NCI-H1694 treated with DMSO at 0.1 percent for 48 hours (cell line): ENCODE data around the gene PTH2.

Source experiments
- DNase-seq: peaks from one replicate; lab custom pipeline; 2025; lab: John Stamatoyannopoulos, UW

PTH2 gene

GRCh38 chr19:49409441-49410029 lies 13.7 kb downstream of the PTH2 start:
- DNase-seq = no peak

- DNase-seq = no peak
These were observed 14.3 kb downstream of the PTH2 start for GRCh38 chr19:49408816-49409440.

GRCh38 chr19:49407482-49408015 lies 15.7 kb downstream of the PTH2 start:
- no peak for DNase-seq

- no peak for DNase-seq
These were observed 16.2 kb downstream of the PTH2 start for GRCh38 chr19:49407079-49407478.

- DNase-seq = peak; percentile 28
These were observed 19.6 kb downstream of the PTH2 start for GRCh38 chr19:49403404-49404187.

GRCh38 chr19:49400029-49400428 lies 23.2 kb downstream of the PTH2 start:
- no peak for DNase-seq

GRCh38 chr19:49398931-49399330 lies 24.3 kb downstream of the PTH2 start:
- no peak for DNase-seq

GRCh38 chr19:49398001-49398615 lies 25.1 kb downstream of the PTH2 start:
- DNase-seq = no peak

- DNase-seq = no peak
These were observed 26.3 kb downstream of the PTH2 start for GRCh38 chr19:49396738-49397505.

GRCh38 chr19:49395581-49396407 lies 27.4 kb downstream of the PTH2 start:
- peak; percentile 24 for DNase-seq

GRCh38 chr19:49393881-49394280 lies 29.4 kb downstream of the PTH2 start:
- no peak for DNase-seq

- DNase-seq = peak; percentile 69
These were observed 31.5 kb downstream of the PTH2 start for GRCh38 chr19:49391581-49392399.

- DNase-seq = no peak
These were observed 32.3 kb downstream of the PTH2 start for GRCh38 chr19:49390929-49391359.

- DNase-seq = no peak
These were observed 32.9 kb downstream of the PTH2 start for GRCh38 chr19:49390131-49390928.

GRCh38 chr19:49389406-49389805 lies 33.8 kb downstream of the PTH2 start:
- no peak for DNase-seq

GRCh38 chr19:49387936-49388372 lies 35.3 kb downstream of the PTH2 start, which contains the start of gene KASH5:
KASH5 (plus strand) TSS chr19:49388249; CDS start chr19:49390884, 2,635 bp downstream.
- no peak for DNase-seq

- no peak for DNase-seq
These were observed 39.6 kb downstream of the PTH2 start for GRCh38 chr19:49383599-49383998.

GRCh38 chr19:49382639-49383038 lies 40.6 kb downstream of the PTH2 start:
- no peak for DNase-seq

GRCh38 chr19:49380391-49380790 lies 42.9 kb downstream of the PTH2 start:
- no peak for DNase-seq
